GM21526 (cell line): ENCODE data around the gene ADIPOR1.

Source experiments
- ATAC-seq: cut with Tn5 transposase; IDR thresholded peaks from one replicate; pipeline ENCODE4 v1.9.1; 2021; ENCODE audit warnings: moderate library complexity; ENCODE audit not compliant: unreplicated experiment, low FRiP score

ADIPOR1 gene

DNA sequence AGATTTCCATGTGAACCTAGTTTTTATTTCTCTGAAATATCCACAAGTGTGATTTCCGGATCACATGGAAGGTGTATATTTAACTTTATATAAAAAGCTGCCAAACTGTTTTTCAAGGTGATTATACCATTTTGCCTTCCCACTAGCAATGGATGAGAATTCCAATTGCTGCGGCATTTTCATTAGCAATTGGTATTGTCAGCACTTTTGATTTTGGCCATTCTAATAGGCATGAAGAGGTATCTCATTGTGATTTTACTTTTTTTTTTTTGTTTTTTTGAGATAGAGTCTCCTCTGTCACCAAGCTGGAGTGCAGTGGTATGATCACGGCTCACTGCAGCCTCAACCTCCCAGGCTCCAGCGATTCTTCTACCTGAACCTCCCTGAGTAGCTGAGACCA lies 13.9 kb upstream of the ADIPOR1 start:
- no peak for ATAC-seq

DNA sequence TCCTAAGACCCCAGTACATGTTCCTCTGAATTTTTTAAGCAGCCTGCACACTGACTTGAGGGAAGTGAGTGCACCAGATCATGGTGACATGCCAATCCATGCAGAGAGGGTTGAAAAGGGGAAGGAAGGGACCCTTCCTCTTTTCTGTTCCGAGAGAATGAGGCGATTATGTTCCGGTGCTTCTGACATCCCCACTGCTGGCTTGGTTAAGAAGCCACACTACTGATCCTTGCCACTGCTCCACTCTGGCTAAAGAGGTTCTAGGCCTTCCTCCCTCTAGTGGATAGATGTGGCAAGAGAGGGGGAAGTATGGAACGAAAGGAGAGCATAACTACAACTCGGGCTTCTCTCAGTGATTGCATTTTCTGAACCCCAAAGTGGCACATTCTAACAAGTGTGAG lies 10.8 kb upstream of the ADIPOR1 start:
- ATAC-seq: no peak

DNA sequence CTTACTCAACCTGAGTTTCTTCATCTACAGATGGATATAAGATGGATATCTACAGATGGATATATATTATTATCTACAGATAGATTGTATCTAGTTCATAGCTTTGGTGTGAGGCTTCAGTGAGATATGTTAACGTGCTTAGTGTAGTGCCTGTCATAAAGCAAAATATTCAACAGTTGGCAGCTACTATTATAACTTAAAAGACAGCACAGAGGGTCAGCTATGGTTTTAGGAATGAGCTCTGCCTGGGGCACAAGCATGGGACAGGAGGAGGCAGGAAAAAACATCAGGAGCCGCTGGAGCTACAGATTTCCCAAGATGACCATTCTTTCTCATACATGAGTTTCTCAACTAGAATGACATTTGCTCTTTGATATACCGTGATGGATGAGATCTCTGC lies 10.2 kb upstream of the ADIPOR1 start:
- no peak for ATAC-seq

DNA sequence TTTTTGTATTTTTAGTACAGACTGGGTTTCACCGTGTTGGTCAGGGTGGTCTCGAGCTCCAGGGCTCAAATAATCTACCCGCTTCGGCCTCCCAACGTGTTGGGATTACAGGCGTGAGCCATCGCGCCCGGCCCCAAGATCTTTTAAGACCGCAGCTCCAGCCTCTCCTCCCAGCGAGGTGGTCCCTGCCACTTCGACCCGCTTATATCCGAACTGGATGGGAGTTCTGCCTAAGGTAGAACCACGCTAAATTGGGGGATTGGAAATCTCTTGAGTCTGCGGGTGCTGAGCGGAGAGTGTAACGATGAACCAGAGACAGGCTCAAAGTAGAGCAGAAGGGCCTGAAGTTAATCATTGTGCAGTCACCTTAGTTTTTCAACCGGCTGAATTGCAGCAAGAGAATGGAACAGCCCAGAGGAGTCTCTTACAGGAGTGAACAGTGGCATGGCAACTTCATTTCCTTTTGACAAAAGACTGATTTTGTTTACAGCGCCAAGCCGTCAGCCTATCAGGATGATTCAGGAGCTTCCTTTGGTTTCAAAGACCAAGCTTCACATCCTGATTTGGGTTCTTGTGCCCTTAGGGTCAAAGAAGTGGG lies 9.7 kb upstream of the ADIPOR1 start:
- no peak for ATAC-seq

DNA sequence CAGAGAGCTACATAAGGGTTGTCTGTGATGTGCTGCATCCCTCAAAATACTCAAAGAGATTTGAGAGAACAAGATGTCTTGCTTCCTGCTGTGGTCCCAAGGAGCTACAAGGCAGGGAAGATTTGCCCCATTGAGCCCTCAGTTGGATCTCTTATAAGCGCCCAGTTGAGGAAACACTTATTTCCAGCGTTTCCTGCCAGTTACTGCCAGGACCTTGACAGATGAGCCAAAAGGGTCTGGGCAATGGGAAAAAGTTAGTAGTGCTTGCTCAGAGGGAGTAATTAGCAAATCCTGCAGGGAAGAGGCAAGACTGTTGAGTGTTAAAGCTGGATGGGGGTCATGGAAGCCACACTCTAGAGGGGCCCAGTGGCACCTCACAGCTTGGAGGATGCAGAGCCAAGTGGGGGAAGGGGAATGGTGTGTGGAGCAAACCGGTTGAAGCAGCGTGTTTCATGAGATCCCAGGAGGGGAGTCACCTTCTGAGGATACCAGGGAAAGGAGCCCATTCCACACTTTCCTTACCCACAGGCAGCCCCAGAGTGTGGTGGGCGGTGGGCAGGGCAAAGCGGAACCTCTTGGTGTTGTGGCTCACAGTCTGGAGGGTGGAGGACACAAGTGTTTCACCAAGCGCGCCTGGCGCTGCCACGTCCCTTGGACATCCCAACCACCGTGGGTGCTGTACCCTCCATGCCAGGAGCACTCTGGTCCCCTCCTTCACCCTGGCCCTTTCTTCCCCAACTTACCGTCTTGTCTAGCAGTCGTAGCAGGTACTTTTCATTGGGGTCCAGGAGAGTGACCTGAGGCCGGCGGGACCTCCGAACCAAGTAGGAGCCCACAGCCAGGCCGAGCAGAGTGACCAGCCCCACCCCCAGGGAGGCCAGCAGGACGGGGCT lies 8.1 kb upstream of the ADIPOR1 start:
- no peak for ATAC-seq

DNA sequence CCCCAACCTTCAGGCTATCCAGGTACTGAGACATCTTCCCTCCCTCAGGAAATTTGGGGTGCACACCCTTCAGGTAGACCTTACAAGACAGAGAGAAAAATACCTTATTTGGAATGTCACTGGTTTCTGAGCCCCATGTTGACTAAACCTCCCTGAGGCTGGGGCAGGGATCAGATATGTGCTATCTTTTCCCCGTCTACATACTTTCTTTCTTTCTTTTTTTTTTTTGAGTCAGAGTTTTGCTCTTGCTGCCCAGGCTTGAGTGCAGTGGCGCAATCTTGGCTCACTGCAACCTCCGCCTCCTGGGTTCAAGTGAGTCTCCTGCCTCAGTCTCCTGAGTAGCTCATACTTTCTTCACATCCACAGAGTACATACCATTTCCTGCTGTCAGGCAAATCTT lies 7.3 kb upstream of the ADIPOR1 start:
- no peak for ATAC-seq

DNA sequence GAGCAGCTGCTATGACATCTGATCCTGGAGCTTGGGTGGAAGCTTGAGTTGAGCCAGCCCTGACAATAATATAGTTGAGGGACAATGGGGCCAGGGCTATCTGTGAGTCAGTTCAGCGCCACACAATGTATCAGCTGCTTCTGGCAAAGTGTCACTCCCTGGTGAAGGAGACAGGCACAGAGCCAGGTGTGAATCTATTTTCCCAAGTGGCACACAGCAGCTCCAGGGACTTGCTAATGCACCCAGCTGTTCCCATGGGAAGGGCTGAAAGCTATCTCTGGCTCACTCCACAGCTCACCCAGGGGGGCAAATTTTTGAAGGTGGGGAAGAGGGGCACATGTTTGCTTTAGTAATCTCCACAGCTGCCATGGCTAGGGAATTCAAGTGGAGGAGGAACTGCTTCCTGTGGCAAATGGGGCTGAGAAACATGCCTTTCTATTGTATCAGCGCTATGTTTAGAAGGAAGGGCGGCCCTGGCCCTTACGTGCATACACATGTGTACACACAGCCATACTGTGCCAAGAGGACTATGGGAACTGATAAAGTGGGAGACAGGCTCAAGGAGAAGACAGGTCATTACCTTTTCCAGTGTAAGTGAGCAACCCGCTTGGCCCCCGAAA lies 6.8 kb upstream of the ADIPOR1 start:
- no peak for ATAC-seq

DNA sequence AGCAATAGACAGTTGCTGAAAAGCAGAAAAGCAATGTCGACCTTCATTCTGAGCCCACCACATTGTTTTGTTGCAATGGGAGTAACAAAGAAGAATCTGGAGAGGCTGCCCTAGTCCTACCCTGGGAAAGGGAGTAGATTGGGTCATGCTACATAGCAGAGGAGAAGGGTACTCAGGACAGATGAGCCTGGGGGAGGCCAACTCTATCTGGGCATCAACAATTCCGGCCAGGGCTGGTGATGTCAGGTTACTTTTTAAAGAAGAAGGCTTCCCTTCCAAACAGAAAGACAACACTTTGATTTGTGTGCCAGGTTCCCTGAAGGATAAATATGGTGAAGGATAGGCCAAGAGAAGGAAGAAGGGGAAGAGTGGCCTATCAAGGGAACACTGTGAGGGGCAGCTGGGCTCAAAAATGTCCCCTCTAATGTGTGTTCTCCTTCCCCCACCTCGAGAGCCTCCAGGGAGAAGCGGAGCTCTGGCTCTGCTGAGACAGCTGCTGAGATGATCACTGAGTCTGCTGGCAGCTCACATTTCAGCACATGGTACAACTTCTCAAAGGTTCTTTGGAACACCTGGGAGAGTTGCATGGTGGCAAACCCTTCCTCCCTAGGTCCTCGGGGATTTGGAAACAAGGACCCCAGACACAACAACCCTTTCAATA lies 3.2 kb upstream of the ADIPOR1 start:
- ATAC-seq: no peak

DNA sequence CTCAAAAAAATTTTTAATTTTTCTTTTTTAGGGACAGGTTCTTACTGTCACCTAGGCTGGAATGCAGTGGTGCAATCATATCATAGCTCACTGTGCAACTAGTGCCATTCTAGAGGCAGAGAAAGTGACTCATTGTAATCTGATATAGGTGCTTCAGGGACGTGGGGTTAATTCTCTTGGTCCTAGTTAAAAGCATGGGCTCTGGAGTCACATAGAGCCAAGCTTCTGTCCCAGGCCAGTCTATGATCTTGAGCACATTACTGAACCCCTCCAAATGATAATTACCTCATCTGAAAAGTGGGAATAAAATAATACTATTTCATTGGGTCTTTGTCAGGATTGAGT lies 1.1 kb upstream of the ADIPOR1 start:
- no peak for ATAC-seq

DNA sequence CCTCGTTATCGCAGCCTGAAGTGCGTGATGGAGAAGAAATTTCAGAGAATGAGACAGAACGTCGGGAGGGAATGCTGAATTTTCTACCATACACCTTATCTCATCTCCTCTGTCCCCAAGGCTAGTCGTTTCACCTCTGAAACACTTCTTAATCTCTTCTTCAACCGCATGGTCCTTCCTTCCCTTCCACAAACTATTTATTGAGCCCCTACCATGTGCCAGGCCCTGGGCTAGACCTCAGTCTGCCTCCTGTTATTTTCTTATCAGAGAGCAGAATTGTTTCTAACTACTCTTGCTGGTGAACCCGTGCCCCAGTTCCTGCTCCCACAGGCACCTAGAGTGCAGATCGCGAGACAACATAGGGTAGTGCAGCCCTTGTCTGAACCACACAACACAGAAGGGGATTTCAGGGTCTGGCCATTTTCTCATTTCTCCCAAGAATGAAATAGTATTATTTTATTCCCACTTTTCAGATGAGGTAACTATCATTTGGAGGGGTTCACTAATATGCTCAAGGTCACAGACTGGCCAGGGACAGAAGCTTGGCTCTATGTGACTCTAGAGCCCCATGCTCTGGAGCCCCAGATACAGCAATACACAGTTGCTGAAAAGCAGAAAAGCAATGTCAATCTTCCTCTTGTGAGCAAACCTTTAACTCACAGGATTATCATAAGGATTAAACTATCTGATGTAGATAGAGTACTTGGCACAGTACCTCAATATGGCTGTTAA lies 598 bp upstream of the ADIPOR1 start:
- no peak for ATAC-seq

DNA sequence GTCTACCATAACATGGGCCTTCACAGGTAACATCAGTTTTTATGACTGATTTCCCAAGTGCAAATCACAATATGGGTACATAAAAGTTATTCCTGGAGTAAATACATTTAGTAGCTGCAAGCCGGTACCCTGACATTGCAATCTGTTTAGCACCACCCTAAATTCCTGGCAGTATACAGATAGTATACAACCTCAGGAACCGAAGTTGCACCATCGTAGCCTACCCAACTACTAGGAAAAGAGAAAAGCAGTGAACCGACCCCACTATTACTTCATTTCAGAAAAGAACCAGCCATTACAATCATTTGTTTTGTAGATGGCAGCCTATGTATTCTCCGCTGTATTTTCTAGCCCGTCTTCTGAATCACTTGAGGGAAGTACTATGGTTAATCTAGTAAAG lies 1.1 kb downstream of the ADIPOR1 start:
- no peak for ATAC-seq

DNA sequence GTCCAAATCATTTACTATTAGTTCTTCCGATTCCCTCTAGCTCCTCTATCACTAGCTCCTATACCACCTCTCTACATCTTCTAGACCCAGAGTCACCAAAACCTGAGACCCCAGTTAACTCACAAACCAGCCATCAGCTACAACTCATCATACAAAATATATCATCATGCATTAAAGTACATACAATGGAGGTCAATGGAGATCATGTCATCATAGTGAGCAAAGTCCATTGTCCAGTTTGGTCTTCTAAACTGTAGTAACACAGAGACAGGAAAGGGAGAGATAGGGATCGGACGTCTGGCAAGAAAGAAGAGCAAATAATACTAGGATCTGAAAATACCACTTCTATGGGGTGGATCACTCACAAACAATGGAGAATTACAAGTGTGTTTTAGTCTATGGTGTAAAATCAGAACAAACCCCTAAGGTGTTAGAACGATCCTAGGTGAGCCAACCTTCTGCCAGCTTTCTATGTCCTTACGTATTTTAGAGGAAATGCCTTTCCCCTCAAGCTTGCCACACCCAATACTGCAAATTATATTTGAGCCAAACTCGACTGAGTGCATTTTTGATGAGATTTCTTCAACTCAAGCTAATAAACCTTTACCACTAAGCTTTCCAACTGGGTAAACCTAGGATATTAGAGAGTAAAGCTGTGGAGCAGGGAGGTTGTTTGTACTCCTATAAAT lies 3.9 kb downstream of the ADIPOR1 start:
- ATAC-seq: no peak

DNA sequence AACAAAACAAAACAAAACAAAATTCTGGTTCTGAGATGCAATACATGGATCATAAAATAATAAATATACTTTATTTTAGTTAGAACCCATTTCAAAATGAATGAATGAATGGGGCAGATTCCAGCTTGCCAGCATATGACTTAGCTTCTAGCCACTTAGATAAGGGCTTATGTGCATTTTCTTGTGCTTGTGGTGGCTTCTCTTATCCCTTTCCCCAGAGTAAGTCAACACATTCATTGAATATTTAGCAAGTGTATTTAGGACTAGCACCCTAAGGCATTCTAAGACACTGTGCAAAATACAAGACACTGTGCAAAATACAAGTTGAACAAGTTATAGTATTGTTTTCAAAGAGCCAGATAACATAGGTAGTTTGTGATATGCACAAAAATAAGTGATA lies 4.7 kb downstream of the ADIPOR1 start:
- no peak for ATAC-seq

DNA sequence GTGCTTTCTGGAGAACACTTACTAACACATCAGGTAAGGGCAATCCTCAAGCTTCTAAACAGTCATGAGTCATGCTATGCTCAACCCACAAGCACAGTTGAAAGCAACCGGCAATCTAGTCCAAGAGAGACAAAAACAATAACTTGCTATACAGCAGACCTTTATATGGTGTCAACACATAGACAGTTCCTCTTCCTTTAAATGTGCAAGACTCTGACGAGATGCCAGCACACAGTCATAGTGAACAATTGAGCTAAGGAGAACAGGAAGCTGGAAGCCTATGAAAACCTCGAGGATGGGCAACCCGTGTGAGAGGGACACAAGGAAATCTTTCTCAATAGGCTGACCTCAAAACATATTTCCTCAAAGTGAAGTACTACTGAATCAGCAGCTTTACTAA lies 5.3 kb downstream of the ADIPOR1 start:
- ATAC-seq: no peak

DNA sequence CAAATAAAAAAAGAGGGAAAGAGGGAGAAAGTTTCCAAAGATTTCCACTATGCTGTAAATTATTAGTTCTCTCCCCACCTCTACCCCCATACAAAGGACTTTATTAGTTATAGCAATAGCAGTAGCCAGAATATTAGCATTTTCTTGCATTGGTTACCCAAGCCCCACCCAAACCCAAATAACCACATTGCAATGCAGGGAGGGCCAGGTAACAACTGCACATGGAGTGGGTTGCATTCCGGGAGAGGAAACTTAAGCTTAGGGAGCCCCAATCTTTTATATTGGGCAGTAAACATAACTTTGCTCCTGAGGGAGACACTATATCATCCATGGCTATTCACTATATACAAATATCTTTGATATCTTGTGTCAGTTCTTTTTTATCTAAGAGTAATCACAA lies 6.0 kb downstream of the ADIPOR1 start:
- ATAC-seq: no peak

DNA sequence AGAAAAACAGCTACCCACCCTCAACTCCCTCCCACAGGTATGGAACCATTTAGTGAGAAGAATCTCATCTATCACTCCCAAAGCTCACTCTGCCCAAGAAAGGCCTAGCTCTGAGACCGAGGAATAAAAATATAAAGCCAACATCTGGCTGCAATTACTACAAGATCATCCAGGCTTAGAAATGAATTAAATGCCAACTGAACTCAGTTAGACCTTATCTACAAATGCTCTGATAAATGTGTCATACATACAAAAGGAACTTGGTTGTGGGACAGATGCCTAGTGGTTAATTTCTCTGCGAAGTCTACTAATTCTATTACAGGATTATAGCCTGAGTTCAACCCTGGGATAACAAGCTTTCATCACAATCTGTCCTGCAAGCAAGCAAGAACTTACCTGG lies 6.7 kb downstream of the ADIPOR1 start:
- ATAC-seq: no peak

DNA sequence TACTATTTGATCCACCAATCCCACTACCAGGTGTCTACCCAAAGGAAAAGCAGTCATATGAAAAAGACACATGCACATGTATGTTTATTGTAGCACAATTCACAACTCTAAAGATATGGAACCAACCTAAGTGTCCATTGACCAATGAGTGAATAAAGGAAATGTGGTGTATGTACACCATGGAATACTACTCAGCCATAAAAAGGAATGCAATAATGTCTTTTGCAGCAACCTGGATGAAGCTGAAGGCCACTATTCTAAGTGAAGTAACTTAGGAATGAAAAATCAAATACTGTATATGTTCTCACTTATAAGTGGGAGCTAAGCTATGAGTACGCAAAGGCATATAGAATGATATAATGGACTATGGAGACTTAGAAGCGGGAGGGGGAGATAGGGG lies 12.6 kb downstream of the ADIPOR1 start:
- ATAC-seq: no peak

DNA sequence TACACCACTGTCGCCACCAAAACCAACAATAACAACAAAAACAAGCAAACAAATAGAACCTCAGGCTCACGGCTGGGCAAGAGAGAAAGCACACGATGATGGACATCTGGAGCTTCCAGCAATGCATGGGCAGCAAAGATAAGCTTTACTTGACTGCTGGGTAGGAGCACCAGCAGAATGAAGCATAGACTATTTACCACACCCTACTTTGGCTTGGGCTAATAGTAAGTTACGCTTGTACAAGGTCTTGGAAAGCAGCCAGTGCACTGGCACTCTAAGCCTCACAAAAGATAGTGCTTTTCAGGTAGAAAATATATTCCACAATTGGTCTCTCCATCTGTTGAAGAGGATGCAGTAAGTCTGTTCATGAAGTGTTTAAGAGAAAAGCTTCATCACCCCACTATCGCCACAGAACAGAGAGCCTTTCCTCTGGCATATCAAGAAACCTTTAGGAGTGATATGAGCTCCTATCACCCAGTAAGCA lies 13.6 kb downstream of the ADIPOR1 start:
- ATAC-seq: no peak

DNA sequence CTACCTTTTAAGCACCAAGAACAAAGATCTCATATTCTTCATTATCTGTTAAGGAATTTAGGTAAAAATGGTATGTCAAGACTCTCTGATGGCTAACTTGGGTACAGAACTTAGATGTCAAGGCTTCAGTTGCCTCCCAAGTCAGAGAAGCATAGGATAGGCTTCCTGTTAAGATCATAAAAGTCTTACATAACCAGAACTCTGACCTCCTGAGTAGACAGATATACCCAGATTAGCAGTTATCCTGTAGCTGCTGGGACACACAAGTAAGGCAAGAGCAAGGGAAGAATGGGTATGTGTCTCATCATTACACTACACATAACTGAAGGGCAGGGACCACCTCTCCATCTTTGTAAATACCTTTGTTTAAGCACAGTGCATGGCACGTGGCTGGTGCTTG lies 15.7 kb downstream of the ADIPOR1 start:
- ATAC-seq: no peak

DNA sequence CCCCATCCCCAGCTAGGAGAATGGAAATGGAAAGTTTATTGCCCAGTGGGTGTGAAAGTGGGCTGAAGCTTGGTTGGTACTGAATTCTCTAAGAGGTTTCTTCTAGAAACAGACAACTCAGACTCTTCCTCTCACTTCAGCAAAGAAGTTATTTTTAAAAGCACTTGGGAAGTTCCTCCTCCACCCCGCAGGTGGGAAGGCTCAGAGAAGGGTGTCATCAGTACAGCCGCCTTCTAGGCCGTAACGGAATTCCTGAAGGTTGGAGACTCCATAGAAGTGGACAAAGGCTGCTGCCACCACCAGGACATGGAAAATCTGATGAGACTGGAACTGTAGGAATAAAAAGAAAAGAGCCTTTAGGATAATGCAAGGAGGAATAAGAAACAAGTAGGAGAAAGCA lies 16.7 kb downstream of the ADIPOR1 start:
- no peak for ATAC-seq
